C4-2B (cell line): ENCODE data around the gene TUBGCP3.

Experiments used
- H3K27ac ChIP-seq: fragments of 450-650 bp; 2 replicates; pipeline ENCODE4 v1.5.1; 2017
- CTCF ChIP-seq: fragments of 450-650 bp; conservative IDR thresholded peaks from 2 replicates; pipeline ENCODE4 v1.5.1; 2017; ENCODE audit warnings: mild to moderate bottlenecking
- ZFX ChIP-seq: fragments of 450-650 bp; IDR thresholded peaks from 2 replicates; pipeline ENCODE4 v1.6.1; 2017

The TUBGCP3 gene

GRCh38 chr13:112574834-112575613 lies 12.9 kb downstream of the TUBGCP3 start:
- TF ChIP-seq ZFX (no peak), CTCF (no peak)
- no peak overlapping the region for H3K27ac ChIP-seq

DNA sequence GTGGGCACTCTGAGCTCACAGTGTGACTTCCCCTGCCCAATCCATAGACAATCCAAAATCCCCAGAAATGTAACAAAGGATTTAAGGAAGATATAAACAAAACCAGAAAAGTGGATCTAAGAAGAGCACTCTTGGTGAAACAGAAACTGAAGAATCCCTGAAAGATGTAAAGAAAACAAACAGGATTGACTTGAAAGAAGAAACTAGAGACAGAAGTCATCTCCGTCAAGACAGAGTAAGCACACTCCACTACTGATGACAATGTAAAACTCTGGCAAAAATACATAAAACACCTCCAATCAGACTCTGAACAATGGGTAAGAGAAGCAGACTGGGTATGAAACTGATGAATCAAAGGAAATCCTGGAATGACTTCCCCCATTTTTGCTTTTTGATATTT lies 13.5 kb downstream of the TUBGCP3 start:
- TF ChIP-seq ZFX (no peak), CTCF (no peak)
- no peak overlapping the region for H3K27ac ChIP-seq

GRCh38 chr13:112573710-112574109 lies 14.2 kb downstream of the TUBGCP3 start:
- no peak for TF ChIP-seq ZFX
- TF ChIP-seq CTCF = no peak
- no peak overlapping the region for H3K27ac ChIP-seq

GRCh38 chr13:112572366-112572765 lies 15.6 kb downstream of the TUBGCP3 start:
- TF ChIP-seq ZFX (no peak), CTCF (no peak)
- no peak overlapping the region for H3K27ac ChIP-seq

- TF ChIP-seq ZFX (no peak), CTCF (no peak)
- no peak overlapping the region for H3K27ac ChIP-seq
Measured at GRCh38 chr13:112569821-112570220, 18.1 kb downstream of the TUBGCP3 start.

DNA sequence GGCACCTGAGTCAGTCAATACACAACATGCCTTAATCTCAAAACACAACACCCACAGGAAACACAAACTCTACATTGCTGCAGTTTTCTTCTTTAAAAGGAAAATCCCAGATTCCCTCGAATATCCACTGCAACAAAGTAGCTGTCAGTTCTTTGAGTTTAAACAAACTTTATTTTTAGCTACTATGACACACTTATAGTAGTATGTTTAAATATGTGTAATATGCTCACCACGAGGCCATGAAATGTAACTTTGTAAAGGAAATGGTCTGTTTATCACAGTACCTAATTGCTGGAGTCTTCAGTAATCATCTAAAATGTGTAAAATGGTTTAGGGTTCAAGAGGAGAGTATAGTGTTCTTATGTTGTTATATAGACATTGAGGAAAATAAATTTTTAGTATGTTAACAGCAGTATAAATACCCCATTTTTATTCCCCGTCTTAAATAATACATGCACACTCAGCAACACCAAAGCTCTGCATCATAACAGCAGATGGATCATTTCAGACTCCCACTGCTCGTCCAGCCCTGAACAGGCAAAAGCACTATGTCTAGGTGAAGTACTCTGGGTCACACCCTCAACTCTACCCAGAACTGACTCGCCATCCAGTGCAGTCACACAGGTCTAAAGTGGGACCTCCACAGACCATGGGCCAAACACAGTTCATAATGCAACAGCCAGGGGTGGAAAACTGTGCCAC lies 20.6 kb downstream of the TUBGCP3 start:
- TF ChIP-seq CTCF (no peak), ZFX (no peak)
- H3K27ac ChIP-seq = no peak overlapping the region

GRCh38 chr13:112562786-112563383 lies 25.1 kb downstream of the TUBGCP3 start:
- TF ChIP-seq ZFX = no peak
- TF ChIP-seq CTCF = no peak
- H3K27ac ChIP-seq = no peak overlapping the region
